Measurements from ENCODE around the gene DBF4B. TPM values are rescaled to one million over a fixed set of nuclear protein-coding genes. Genes with fewer than 3 reads are reported as not detected.

Gene DBF4B
- total and polyA plus RNA-seq, 2 of the 13 experiments (the other 11 are each of a cell fraction or from before 2014, with no cell fraction given), result 11.7 to 13.2 TPM

- TF ChIP-seq, protein P1, sequence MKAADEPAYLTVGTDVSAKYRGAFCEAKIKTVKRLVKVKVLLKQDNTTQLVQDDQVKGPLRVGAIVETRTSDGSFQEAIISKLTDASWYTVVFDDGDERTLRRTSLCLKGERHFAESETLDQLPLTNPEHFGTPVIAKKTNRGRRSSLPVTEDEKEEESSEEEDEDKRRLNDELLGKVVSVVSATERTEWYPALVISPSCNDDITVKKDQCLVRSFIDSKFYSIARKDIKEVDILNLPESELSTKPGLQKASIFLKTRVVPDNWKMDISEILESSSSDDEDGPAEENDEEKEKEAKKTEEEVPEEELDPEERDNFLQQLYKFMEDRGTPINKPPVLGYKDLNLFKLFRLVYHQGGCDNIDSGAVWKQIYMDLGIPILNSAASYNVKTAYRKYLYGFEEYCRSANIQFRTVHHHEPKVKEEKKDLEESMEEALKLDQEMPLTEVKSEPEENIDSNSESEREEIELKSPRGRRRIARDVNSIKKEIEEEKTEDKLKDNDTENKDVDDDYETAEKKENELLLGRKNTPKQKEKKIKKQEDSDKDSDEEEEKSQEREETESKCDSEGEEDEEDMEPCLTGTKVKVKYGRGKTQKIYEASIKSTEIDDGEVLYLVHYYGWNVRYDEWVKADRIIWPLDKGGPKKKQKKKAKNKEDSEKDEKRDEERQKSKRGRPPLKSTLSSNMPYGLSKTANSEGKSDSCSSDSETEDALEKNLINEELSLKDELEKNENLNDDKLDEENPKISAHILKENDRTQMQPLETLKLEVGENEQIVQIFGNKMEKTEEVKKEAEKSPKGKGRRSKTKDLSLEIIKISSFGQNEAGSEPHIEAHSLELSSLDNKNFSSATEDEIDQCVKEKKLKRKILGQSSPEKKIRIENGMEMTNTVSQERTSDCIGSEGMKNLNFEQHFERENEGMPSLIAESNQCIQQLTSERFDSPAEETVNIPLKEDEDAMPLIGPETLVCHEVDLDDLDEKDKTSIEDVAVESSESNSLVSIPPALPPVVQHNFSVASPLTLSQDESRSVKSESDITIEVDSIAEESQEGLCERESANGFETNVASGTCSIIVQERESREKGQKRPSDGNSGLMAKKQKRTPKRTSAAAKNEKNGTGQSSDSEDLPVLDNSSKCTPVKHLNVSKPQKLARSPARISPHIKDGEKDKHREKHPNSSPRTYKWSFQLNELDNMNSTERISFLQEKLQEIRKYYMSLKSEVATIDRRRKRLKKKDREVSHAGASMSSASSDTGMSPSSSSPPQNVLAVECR (CRISPR knock-in tag; IDR thresholded peaks at IDR 0.05; ENCODE audit: borderline replicate concordance), result peak; percentile 80
- peak; percentile 66 for TF ChIP-seq POLR2AphosphoS5 (IDR thresholded peaks at IDR 0.05; ENCODE audit: low read depth, low read length)
- TF ChIP-seq LCORL (IDR thresholded peaks at IDR 0.05), result no peak
- TF ChIP-seq LCORL (CRISPR knock-in tag; IDR thresholded peaks at IDR 0.05), result peak; percentile 12; the same call in 1 of the 2 replicates
- TF ChIP-seq RBFOX2 (IDR thresholded peaks at IDR 0.05; ENCODE audit: low read depth, low read length), result peak; percentile 69
- no peak for TF ChIP-seq ZNF24 (IDR thresholded peaks at IDR 0.05)
- TF ChIP-seq MEIS1 (CRISPR knock-in tag; IDR thresholded peaks at IDR 0.05; ENCODE audit: borderline replicate concordance), result peak; percentile 74; the same call in 1 of the 2 replicates
- TF ChIP-seq MTA3 (CRISPR knock-in tag; IDR thresholded peaks at IDR 0.05), result no peak
- peak; percentile 83 for TF ChIP-seq ZSCAN21 (CRISPR knock-in tag; IDR thresholded peaks at IDR 0.05; ENCODE audit: borderline replicate concordance)
- TF ChIP-seq, protein P2, sequence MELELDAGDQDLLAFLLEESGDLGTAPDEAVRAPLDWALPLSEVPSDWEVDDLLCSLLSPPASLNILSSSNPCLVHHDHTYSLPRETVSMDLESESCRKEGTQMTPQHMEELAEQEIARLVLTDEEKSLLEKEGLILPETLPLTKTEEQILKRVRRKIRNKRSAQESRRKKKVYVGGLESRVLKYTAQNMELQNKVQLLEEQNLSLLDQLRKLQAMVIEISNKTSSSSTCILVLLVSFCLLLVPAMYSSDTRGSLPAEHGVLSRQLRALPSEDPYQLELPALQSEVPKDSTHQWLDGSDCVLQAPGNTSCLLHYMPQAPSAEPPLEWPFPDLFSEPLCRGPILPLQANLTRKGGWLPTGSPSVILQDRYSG (CRISPR knock-in tag; IDR thresholded peaks at IDR 0.05), result no peak
- peak; percentile 73; the same call in 1 of the 2 replicates for TF ChIP-seq SNAI1 (CRISPR knock-in tag; IDR thresholded peaks at IDR 0.05; ENCODE audit: borderline replicate concordance)
- 0 out of 2 replicates have a peak, but pooled peaks have one; percentile 20 for TF ChIP-seq SP1 (IDR thresholded peaks at IDR 0.05)
- peak; percentile 83 for TF ChIP-seq SP1 (CRISPR knock-in tag; IDR thresholded peaks at IDR 0.05)
- no peak for TF ChIP-seq DNMT3B (CRISPR knock-in tag; conservative IDR thresholded peaks at IDR 0.05)
- TF ChIP-seq, protein P3, sequence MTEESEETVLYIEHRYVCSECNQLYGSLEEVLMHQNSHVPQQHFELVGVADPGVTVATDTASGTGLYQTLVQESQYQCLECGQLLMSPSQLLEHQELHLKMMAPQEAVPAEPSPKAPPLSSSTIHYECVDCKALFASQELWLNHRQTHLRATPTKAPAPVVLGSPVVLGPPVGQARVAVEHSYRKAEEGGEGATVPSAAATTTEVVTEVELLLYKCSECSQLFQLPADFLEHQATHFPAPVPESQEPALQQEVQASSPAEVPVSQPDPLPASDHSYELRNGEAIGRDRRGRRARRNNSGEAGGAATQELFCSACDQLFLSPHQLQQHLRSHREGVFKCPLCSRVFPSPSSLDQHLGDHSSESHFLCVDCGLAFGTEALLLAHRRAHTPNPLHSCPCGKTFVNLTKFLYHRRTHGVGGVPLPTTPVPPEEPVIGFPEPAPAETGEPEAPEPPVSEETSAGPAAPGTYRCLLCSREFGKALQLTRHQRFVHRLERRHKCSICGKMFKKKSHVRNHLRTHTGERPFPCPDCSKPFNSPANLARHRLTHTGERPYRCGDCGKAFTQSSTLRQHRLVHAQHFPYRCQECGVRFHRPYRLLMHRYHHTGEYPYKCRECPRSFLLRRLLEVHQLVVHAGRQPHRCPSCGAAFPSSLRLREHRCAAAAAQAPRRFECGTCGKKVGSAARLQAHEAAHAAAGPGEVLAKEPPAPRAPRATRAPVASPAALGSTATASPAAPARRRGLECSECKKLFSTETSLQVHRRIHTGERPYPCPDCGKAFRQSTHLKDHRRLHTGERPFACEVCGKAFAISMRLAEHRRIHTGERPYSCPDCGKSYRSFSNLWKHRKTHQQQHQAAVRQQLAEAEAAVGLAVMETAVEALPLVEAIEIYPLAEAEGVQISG (CRISPR knock-in tag; IDR thresholded peaks at IDR 0.05), result peak; percentile 36; the same call in 1 of the 2 replicates
- TF ChIP-seq KDM5B (CRISPR knock-in tag; IDR thresholded peaks at IDR 0.05; ENCODE audit: borderline replicate concordance), result peak; percentile 87; the same call in 1 of the 2 replicates
- peak; percentile 85 for TF ChIP-seq ZIK1 (CRISPR knock-in tag; IDR thresholded peaks at IDR 0.05; ENCODE audit: borderline replicate concordance, low read depth)
- no peak for TF ChIP-seq JUND (CRISPR knock-in tag; IDR thresholded peaks at IDR 0.05)
- no peak; the same call in 1 of the 2 replicates for TF ChIP-seq ZNF607 (CRISPR knock-in tag; IDR thresholded peaks at IDR 0.05; ENCODE audit: borderline replicate concordance)
- TF ChIP-seq ZSCAN29 (CRISPR knock-in tag; conservative IDR thresholded peaks at IDR 0.05), result 0 out of 2 replicates have a peak, but pooled peaks have one; percentile 23
- peak; percentile 65; the same call in 1 of the 2 replicates for TF ChIP-seq MNT (IDR thresholded peaks at IDR 0.05)
Measured at GRCh38 chr17:44775136-44775837, 66.8 kb downstream of the DBF4B start (continued).

Data from HepG2 (cell line).